ENCODE results near the gene HOMEZ.

DNA sequence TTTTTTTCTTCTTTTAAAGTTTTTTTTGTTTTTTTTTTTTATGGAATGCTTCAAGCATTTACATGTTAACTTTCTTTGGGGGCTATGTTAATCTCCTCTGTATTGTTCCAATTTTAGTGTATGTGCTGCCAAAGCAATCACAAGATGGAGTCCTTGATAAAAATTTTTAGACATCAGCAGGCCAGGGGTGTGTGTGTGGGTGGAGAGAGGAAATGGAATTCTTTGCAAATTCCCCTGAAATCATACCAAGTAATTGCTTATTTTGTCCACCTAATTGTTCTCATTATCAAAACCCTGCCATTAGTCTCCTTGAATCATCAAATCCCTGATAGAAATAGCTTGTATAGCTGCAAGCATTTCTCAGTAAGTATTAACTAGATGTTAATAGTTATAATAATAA is 26.5 kb downstream of the HOMEZ start:
- TF ChIP-seq, protein P1, sequence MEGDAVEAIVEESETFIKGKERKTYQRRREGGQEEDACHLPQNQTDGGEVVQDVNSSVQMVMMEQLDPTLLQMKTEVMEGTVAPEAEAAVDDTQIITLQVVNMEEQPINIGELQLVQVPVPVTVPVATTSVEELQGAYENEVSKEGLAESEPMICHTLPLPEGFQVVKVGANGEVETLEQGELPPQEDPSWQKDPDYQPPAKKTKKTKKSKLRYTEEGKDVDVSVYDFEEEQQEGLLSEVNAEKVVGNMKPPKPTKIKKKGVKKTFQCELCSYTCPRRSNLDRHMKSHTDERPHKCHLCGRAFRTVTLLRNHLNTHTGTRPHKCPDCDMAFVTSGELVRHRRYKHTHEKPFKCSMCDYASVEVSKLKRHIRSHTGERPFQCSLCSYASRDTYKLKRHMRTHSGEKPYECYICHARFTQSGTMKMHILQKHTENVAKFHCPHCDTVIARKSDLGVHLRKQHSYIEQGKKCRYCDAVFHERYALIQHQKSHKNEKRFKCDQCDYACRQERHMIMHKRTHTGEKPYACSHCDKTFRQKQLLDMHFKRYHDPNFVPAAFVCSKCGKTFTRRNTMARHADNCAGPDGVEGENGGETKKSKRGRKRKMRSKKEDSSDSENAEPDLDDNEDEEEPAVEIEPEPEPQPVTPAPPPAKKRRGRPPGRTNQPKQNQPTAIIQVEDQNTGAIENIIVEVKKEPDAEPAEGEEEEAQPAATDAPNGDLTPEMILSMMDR (IDR thresholded peaks at IDR 0.05 in 2 of 3, conservative IDR thresholded peaks at IDR 0.05 in 1 of 3; ENCODE audit: borderline replicate concordance in 1 of 3, insufficient read depth in 1 of 3, low read depth in 2 of 3, low read length in 2 of 3): no peak
- no peak for TF ChIP-seq FOSL1 (IDR thresholded peaks at IDR 0.05; ENCODE audit: low read depth)
- TF ChIP-seq POLR2A (IDR thresholded peaks at IDR 0.05; ENCODE audit: borderline replicate concordance, extremely low read depth, insufficient read depth, insufficient read length): no peak
- TF ChIP-seq ZFX (IDR thresholded peaks at IDR 0.05): no peak
- no peak for TF ChIP-seq MAX (IDR thresholded peaks at IDR 0.05)
- TF ChIP-seq ZBTB33 (IDR thresholded peaks at IDR 0.05; ENCODE audit: extremely low read depth, insufficient replicate concordance, low read length): no peak
- no peak for TF ChIP-seq POLR2AphosphoS5 (IDR thresholded peaks at IDR 0.05; ENCODE audit: low read depth, low read length)
- TF ChIP-seq EZH2 (IDR thresholded peaks at IDR 0.05): no peak
- TF ChIP-seq, protein P2, sequence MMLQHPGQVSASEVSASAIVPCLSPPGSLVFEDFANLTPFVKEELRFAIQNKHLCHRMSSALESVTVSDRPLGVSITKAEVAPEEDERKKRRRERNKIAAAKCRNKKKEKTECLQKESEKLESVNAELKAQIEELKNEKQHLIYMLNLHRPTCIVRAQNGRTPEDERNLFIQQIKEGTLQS (IDR thresholded peaks at IDR 0.05): no peak
- no peak for TF ChIP-seq EGR1 (IDR thresholded peaks at IDR 0.05; ENCODE audit: low read depth)

Measured in HCT116 (cell line).